ENCODE measurements around the gene MOCOS. TPM values are rescaled to one million over a fixed set of nuclear protein-coding genes. Genes with fewer than 3 reads are reported as not detected.

The MOCOS gene
- total and polyA plus RNA-seq, 10 donors: 0.13 to 2.7 (median 0.53) TPM

DNA sequence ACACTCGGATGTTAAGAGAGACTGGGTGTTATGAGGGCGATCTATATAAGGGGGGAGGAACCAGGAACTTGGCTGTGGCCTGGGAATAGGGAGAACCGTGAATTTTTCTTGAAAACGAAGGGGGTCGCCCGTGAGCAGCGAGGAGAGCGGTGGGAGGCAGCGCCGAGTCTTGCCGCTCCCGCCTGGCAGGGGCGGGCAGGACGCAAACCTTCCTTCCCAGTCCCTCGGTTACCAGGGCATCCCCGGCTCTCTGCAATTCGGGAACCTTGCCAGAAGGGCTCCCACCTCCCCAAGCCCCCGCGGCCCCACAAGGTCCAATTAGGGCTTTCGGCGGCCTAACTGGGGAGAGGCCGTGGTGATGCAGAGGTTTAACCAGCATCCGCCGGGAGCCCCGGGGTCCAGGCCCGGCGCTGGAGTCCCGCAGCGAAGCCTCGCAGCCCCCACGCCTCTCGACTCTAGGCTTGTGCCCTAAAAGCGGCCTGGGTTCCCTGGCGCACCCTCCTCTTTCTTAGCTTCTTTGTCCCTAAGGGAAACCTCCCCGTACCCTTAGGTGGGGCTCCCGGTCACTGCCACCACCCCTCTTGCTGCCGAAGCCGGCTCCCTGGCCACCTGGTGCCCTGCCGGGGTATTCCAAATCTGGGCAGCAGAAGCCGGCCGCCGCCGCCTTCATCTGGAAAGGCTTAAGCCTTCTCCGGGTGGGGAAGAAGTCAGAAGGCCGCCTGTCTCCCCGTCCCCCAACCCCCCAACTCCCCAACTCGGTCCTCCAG is 109.5 kb downstream of the MOCOS start:
- H3K27ac ChIP-seq: peak overlapping the region in 4 of 8 donors; percentile 22 to 45 (median 34)
- DNase-seq: no peak
- intact Hi-C loops (cut with DNase I; ENCODE audit: low total_unique reads): no loop called here
- peaks cover 0 to 73% (median 41%) of the 10 kb centered on the region in 7 donors for H3K27me3 ChIP-seq (replicated peaks in 1 of 7)
- no peaks in the 10 kb centered on the region for H3K9me3 ChIP-seq
- peaks cover 8 to 33% (median 23%) of the 10 kb centered on the region in 6 donors for H3K4me1 ChIP-seq
- H3K36me3 ChIP-seq: no peaks in the 10 kb centered on the region
- no peak for TF ChIP-seq POLR2A (IDR thresholded peaks at IDR 0.05)
- peak in 2 of 11 experiments; percentile 4 to 17 for TF ChIP-seq CTCF (IDR thresholded peaks at IDR 0.05 in 8 of 11, conservative IDR thresholded peaks at IDR 0.05 in 3 of 11)
- peak in 1 of 3 donors; percentile 47 for TF ChIP-seq POLR2AphosphoS5 (IDR thresholded peaks at IDR 0.05)
- peak overlapping the region; percentile 30 to 79 (median 56) for H3K4me3 ChIP-seq
- WGBS, 5 donors: 0 to 2% (median 1%) methylated on average over 33 to 47 of the region's 47 CpGs

- Histone ChIP-seq H3K4me3 (peak within 1 kb of the TSS; percentile 40 to 79 (median 57)), H3K4me1 (peaks cover 8 to 33% (median 23%) of the 10 kb centered on the region in 6 donors), H3K27me3 (replicated peaks in 1 of 7) (peaks cover 0 to 80% (median 43%) of the 10 kb centered on the region in 7 donors), H3K9me3 (no peaks in the 10 kb centered on the region), H3K36me3 (no peaks in the 10 kb centered on the region), H3K27ac (peak within 1 kb of the TSS in 4 of 8 donors; percentile 22 to 45 (median 34))
- 0 to 2% (median 1%) methylated on average over 5 to 91 of the region's 91 CpGs; no CpG with 5 or more reads in 1 of the 5 donors for WGBS, 5 donors
- DNase-seq: no peak
- no peak for TF ChIP-seq CTCF (IDR thresholded peaks at IDR 0.05 in 8 of 11, conservative IDR thresholded peaks at IDR 0.05 in 3 of 11)
- peak in 1 of 3 donors; percentile 33 for TF ChIP-seq POLR2AphosphoS5 (IDR thresholded peaks at IDR 0.05)
- intact Hi-C loops (cut with DNase I; ENCODE audit: low total_unique reads): no loop called here
These were observed 110.3 kb downstream of the MOCOS start, which contains the start of gene FHOD3 for GRCh38 chr18:36297417-36298125. Gene FHOD3, plus strand, starts transcription at chr18:36297713. Its CDS starts 123 bp downstream, at chr18:36297836.

DNA sequence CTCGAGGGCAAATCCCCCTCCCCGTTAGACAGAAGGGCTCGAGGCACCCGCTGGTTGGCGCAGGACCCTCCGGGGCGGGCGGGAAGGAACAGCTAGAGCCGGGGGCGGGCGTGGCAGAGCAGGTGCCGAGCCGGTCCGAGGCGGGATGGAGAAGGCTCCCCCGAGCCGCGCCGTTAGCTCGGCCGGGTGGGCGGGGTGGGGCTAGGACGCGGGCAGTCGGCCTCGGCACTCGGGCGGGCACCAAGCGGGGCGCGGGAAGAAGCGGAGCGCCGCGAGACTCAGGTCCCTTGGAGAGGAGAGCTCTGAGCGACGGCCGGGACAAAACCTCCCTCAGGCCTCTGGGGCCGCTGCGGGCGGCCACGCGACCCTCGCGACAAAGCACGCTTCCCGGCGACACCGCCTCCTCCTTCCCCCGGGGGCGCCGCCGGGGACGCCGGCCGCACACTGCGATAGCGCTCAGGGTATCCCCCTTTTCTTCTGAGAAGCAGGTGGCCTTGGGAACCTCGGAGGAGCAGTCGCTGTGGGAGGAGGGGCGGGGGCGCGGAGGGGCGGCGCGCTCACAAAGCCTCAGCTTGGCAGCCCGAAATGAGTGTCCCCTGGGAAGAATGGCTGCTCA is 110.9 kb downstream of the MOCOS start:
- 2 to 4% (median 3%) methylated on average over 39 to 67 of the region's 67 CpGs for WGBS, 5 donors
- Histone ChIP-seq H3K4me1 (peaks cover 8 to 33% (median 23%) of the 10 kb centered on the region in 6 donors), H3K36me3 (no peaks in the 10 kb centered on the region), H3K27me3 (replicated peaks in 1 of 7) (peaks cover 0 to 87% (median 49%) of the 10 kb centered on the region in 7 donors), H3K9me3 (no peaks in the 10 kb centered on the region), H3K4me3 (peak overlapping the region; percentile 40 to 79 (median 57)), H3K27ac (no peak overlapping the region)
- intact Hi-C loops (cut with DNase I; ENCODE audit: low total_unique reads): no loop called here
- TF ChIP-seq POLR2AphosphoS5 (IDR thresholded peaks at IDR 0.05) (no peak), POLR2A (IDR thresholded peaks at IDR 0.05) (no peak), CTCF (IDR thresholded peaks at IDR 0.05 in 8 of 11, conservative IDR thresholded peaks at IDR 0.05 in 3 of 11) (no peak)
- peak; percentile 78 for DNase-seq
